ENCODE data around the gene FHIP2A. TPM values are rescaled to one million over a fixed set of nuclear protein-coding genes. Genes with fewer than 3 reads are reported as not detected.
A peak's percentile ranks its signal among the peaks of the same experiment; 100 is the strongest.

FHIP2A gene
- total and polyA plus RNA-seq, 2 experiments from 2014 or later: 6.7 to 11.8 TPM

GRCh38 chr10:114856544-114857287, 35.1 kb downstream of the FHIP2A start:
- no peak overlapping the region for H2AFZ ChIP-seq
- H3K27ac ChIP-seq (ENCODE audit: low read depth): no peak overlapping the region
- Mint-ChIP-seq H3K27ac (peak overlapping the region; percentile 44; the same call in 1 of the 2 replicates), H3K27me3 (ENCODE audit: insufficient read depth, low read depth, poor library complexity) (peaks cover 3% of the 10 kb centered on the region), H3K4me3 (no peak overlapping the region), H3K4me1 (no peaks in the 10 kb centered on the region), H3K36me3 (ENCODE audit: low read depth) (peaks cover 15% of the 10 kb centered on the region; the same call in 2 of the 3 replicates), H3K9me3 (no peaks in the 10 kb centered on the region)
- H3K4me3 ChIP-seq: no peak overlapping the region
- H3K79me2 ChIP-seq (replicated peaks; ENCODE audit: insufficient read depth): no peaks in the 10 kb centered on the region
- ATAC-seq (no peak), DNase-seq (ENCODE audit: low spot score) (no peak)
- H3K27me3 ChIP-seq (ENCODE audit: insufficient read depth): no peaks in the 10 kb centered on the region
- no peak overlapping the region for H3K4me2 ChIP-seq
- H3K36me3 ChIP-seq (ENCODE audit: insufficient read depth): no peaks in the 10 kb centered on the region
- TF ChIP-seq EZH2 (IDR thresholded peaks at IDR 0.05; ENCODE audit: low read depth, unreplicated experiment): no peak
- no peak for TF ChIP-seq NANOG (IDR thresholded peaks at IDR 0.05; ENCODE audit: borderline replicate concordance)
- no peak for TF ChIP-seq ZNF114 (CRISPR knock-in tag; IDR thresholded peaks at IDR 0.05)
- TF ChIP-seq ZNF331 (CRISPR knock-in tag; IDR thresholded peaks at IDR 0.05; ENCODE audit: low read depth): no peak
- no peak for TF ChIP-seq EZH2phosphoT487 (IDR thresholded peaks at IDR 0.05; ENCODE audit: unreplicated experiment)
- TF ChIP-seq POLR2AphosphoS5 (IDR thresholded peaks at IDR 0.05; ENCODE audit: low read depth): no peak
- no peak for TF ChIP-seq ETS1 (IDR thresholded peaks at IDR 0.05)
- no peak for TF ChIP-seq REST (IDR thresholded peaks at IDR 0.05; ENCODE audit: unreplicated experiment)
- no peak for TF ChIP-seq CREB1 (CRISPR knock-in tag; IDR thresholded peaks at IDR 0.05; ENCODE audit: low read depth)
- no peak for TF ChIP-seq JUNB (IDR thresholded peaks at IDR 0.05; ENCODE audit: unreplicated experiment)
- no peak for TF ChIP-seq ZNF462 (CRISPR knock-in tag; IDR thresholded peaks at IDR 0.05)
- no peak for TF ChIP-seq STAT1 (IDR thresholded peaks at IDR 0.05; ENCODE audit: unreplicated experiment)
- no peak for TF ChIP-seq CTCF (conservative IDR thresholded peaks at IDR 0.05; ENCODE audit: low read depth in 2 of 2)
- no peaks in the 10 kb centered on the region for H3F3A ChIP-seq (replicated peaks; ENCODE audit: low read depth)
- no peaks in the 10 kb centered on the region for H3K9me2 ChIP-seq (ENCODE audit: insufficient read depth)
- H3K4me1 ChIP-seq (ENCODE audit: insufficient read depth): no peaks in the 10 kb centered on the region
- H4K20me1 ChIP-seq (replicated peaks; ENCODE audit: insufficient read depth): no peaks in the 10 kb centered on the region
